Measurements from ENCODE around the gene FAM20A.
"Not testable (repeated sequence)": the region's sequence is repeated elsewhere in the genome, so short reads cannot be mapped to it uniquely, and the experiment has no call there.

The FAM20A gene

DNA sequence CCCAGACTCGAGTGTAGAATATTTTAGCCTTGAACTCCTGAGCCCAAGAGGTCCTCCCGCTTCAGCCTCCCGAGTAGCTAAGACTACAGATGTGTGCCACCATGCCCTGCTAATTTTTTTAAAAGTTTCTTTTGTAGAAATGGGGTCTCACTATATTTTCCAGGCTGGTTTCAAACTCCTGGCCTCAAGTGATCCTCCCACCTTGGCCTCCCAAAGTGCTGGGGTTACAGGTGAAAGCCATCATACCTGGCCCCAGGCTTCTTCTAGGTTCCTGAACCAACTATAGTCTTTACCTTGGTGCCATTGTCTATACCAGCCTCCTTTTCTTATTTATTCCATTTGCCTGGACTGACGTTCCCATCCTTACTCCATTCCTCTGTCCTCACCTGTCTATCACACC lies 106.1 kb downstream of the FAM20A start:
- no peak for DNase-seq (ENCODE audit: low read depth in 2 of 3, low spot score in 2 of 3)

DNA sequence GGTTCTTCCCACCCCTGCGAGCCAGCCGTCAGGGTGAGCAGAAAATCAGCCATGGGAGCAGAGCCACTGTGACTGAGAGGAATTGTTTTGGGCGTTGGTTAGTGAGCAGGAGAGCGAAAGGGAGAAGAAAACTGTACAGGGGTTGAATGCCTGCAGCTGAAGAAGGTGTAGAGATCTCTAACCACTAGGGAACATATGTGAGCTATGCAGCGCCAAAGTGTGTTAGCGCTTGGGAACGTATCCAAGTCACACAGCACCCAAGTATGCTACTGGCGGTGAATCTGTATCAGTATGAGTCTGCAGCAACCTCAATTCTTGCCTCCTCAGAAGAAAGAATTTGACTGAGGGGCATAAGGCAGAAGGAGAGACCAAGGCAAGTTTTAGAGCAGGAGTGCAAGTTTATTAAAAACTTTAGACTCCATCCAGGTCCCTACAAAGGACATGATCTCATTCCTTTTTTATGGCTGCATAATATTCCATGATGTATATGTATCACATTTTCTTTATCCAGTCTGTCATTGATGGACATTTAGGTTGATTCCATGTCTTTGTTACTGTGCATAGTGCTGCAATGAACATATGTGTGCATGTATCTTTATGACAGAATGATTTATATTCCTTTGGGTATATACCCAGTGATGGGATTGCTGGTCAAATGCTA lies 108.6 kb downstream of the FAM20A start:
- not testable (repeated sequence) for DNase-seq (ENCODE audit: low read depth in 2 of 3, low spot score in 2 of 3)

DNA sequence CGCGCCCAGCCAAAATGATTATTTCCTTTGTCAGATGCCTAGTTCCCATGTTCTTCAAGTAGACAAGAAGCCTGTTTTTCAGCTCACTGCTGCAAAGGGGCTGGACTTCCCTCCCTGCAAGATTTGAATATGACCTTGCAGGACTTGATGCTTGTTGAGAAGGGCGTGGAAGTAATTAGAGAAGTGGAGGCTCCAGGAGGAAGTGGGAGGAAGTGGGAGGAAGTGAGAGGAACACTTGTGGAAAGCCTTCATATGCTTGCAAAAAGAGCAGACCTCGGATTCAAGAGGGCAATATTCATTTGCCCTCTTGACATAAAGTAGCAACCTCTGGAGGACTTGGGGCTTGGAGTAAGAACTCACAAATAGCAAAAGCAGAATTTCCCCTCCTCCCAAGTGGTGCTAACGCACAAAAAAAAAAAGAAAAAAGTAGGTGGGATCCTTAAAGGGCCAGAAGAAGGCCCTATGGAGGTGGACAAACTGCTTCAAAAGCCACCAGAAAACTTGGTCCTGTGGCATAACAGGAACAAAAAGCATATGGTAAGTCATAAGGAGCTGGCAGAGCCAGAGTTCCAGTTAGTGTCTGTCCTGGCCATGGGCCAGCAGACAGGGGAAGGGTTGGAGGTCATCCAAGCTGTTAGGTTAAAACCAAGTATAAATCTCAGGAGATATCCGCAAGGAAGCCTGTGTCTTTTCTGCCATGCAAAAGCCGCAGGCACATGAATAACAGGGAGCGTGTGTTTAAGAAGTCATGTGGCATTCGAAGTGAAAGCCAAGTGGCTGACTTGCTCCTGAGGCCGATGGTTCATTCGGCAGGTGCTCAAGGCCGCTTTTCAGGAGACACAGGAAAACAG lies 109.6 kb downstream of the FAM20A start:
- DNase-seq (ENCODE audit: low read depth in 2 of 3, low spot score in 2 of 3) = no peak

DNA sequence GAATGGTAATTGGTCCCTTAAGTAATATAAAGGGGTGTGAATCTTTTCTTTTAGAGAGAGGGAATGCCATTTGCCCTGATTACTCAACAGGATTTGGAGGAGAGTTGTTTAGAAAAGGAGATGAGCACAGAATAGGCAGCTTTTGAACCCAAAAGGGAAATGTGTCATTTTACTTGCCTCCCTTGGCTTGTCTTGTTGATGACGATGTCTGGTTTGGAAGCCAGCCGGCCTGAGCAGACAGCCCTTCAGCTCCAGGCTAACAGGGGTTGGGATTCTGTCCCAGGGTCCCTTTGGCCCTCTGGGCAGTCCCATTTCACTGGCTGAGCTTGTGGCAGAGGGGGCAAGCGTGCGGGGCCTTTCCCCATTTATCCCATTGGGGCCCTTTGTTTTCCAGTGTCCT lies 111.2 kb downstream of the FAM20A start:
- no peak for DNase-seq (ENCODE audit: low read depth in 2 of 3, low spot score in 2 of 3)

Data from activated CD8-positive, alpha-beta memory T cell treated with anti-CD3 and anti-CD28 coated beads for 48 hours (primary cell).